Measurements from ENCODE around the gene CGA. TPM values are rescaled to one million over a fixed set of nuclear protein-coding genes. Genes with fewer than 3 reads are reported as not detected.

Gene CGA
- total RNA-seq, 6 experiments from 2014 or later, result 0.78 to 1.5 (median 1.1) TPM

DNA sequence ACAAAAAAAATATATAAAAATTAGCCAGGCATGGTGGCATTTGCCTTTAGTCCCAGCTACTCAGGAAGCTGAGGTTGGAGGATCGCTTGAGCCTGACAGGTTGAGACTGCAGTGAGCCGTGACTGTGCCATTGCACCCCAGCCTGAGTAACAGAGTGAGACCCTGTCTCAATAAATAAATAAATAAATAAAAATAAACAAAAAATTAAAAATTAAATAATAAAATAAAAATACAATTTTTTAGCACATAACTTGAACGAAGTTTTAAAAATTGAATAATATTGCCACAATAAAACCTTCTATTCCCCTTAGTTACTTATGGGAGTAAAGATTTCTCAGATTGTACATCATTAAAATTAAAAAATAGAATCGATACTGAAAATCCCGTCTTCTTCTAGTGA lies 29.2 kb upstream of the CGA start:
- H3K36me3 Mint-ChIP-seq (ENCODE audit: low read depth), result no peaks in the 10 kb centered on the region
- H3K27me3 Mint-ChIP-seq (ENCODE audit: insufficient read depth), result no peaks in the 10 kb centered on the region
- H3K4me1 Mint-ChIP-seq (ENCODE audit: low read depth), result no peaks in the 10 kb centered on the region
- 0 out of 2 replicates have a peak, but pooled peaks cover 3% of the 10 kb centered on the region for H3K9me3 Mint-ChIP-seq
- TF ChIP-seq, protein P1, sequence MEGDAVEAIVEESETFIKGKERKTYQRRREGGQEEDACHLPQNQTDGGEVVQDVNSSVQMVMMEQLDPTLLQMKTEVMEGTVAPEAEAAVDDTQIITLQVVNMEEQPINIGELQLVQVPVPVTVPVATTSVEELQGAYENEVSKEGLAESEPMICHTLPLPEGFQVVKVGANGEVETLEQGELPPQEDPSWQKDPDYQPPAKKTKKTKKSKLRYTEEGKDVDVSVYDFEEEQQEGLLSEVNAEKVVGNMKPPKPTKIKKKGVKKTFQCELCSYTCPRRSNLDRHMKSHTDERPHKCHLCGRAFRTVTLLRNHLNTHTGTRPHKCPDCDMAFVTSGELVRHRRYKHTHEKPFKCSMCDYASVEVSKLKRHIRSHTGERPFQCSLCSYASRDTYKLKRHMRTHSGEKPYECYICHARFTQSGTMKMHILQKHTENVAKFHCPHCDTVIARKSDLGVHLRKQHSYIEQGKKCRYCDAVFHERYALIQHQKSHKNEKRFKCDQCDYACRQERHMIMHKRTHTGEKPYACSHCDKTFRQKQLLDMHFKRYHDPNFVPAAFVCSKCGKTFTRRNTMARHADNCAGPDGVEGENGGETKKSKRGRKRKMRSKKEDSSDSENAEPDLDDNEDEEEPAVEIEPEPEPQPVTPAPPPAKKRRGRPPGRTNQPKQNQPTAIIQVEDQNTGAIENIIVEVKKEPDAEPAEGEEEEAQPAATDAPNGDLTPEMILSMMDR (IDR thresholded peaks at IDR 0.05), result no peak
- H3K4me3 Mint-ChIP-seq, result no peak overlapping the region
- no peak for DNase-seq
- H3K27ac Mint-ChIP-seq, result no peak overlapping the region

DNA sequence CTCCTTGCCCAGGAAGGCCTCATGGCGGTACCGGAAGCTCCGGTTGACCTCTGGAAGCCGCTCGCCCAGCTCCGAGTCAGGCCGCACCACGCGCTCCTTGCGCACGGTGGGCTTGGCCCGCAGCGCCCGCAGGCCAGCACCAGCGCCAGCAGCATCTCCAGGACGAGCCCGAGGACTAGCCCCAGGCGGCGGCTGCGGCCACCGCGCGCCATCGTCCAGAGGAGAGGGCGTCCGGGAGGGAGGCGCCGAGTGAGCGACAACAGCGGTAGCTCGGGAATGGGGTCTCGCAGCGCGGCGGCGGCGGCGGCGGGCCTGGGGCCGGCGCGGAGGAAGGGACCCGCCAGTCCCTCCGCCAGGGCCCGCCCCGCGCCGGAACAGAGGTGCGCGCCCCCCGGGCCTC lies 27.6 kb upstream of the CGA start:
- TF ChIP-seq, protein P1 (IDR thresholded peaks at IDR 0.05), result no peak
- DNase-seq, result no peak
- no peak overlapping the region for H3K27ac Mint-ChIP-seq
- no peaks in the 10 kb centered on the region for H3K36me3 Mint-ChIP-seq (ENCODE audit: low read depth)
- no peaks in the 10 kb centered on the region for H3K27me3 Mint-ChIP-seq (ENCODE audit: insufficient read depth)
- H3K9me3 Mint-ChIP-seq, result 0 out of 2 replicates have a peak, but pooled peaks cover 3% of the 10 kb centered on the region
- H3K4me1 Mint-ChIP-seq (ENCODE audit: low read depth), result peaks cover 14% of the 10 kb centered on the region
- H3K4me3 Mint-ChIP-seq, result no peak overlapping the region

GRCh38 chr6:87118054-87118453 lies 23.1 kb upstream of the CGA start:
- TF ChIP-seq, protein P1 (IDR thresholded peaks at IDR 0.05), result no peak
- no peaks in the 10 kb centered on the region for H3K27me3 Mint-ChIP-seq (ENCODE audit: insufficient read depth)

GRCh38 chr6:87116922-87117321 lies 22.0 kb upstream of the CGA start:
- Mint-ChIP-seq H3K27me3 (ENCODE audit: insufficient read depth) (no peaks in the 10 kb centered on the region), H3K36me3 (ENCODE audit: low read depth) (no peaks in the 10 kb centered on the region), H3K27ac (no peak overlapping the region), H3K9me3 (no peaks in the 10 kb centered on the region), H3K4me1 (ENCODE audit: low read depth) (peaks cover 15% of the 10 kb centered on the region), H3K4me3 (no peak overlapping the region)
- TF ChIP-seq, protein P1 (IDR thresholded peaks at IDR 0.05), result no peak
- DNase-seq, result no peak

More at GRCh38 chr6:87118054-87118453, 23.1 kb upstream of the CGA start:
- H3K27ac Mint-ChIP-seq, result no peak overlapping the region
- DNase-seq, result peak; percentile 40
- peaks cover 15% of the 10 kb centered on the region for H3K4me1 Mint-ChIP-seq (ENCODE audit: low read depth)
- 0 out of 2 replicates have a peak, but pooled peaks cover 3% of the 10 kb centered on the region for H3K9me3 Mint-ChIP-seq
- no peaks in the 10 kb centered on the region for H3K36me3 Mint-ChIP-seq (ENCODE audit: low read depth)
- no peak overlapping the region for H3K4me3 Mint-ChIP-seq

- TF ChIP-seq, protein P1 (IDR thresholded peaks at IDR 0.05), result no peak
- no peaks in the 10 kb centered on the region for H3K9me3 Mint-ChIP-seq
- no peak for DNase-seq
- peaks cover 18% of the 10 kb centered on the region for H3K4me1 Mint-ChIP-seq (ENCODE audit: low read depth)
- no peak overlapping the region for H3K4me3 Mint-ChIP-seq
- H3K27me3 Mint-ChIP-seq (ENCODE audit: insufficient read depth), result no peaks in the 10 kb centered on the region
- H3K36me3 Mint-ChIP-seq (ENCODE audit: low read depth), result no peaks in the 10 kb centered on the region
- no peak overlapping the region for H3K27ac Mint-ChIP-seq
Observed at GRCh38 chr6:87115402-87116135, 20.7 kb upstream of the CGA start.

All from HFFc6 (cell line).